Raji (cell line): ENCODE data around the gene CD300LD.

Experiments
- POLR2A ChIP-seq: IDR thresholded peaks from 2 replicates; pipeline ENCODE4 v1.6.1; 2011; ENCODE audit warnings: low read depth, low read length, control low read depth; ENCODE audit not compliant: insufficient read depth

CD300LD gene

DNA sequence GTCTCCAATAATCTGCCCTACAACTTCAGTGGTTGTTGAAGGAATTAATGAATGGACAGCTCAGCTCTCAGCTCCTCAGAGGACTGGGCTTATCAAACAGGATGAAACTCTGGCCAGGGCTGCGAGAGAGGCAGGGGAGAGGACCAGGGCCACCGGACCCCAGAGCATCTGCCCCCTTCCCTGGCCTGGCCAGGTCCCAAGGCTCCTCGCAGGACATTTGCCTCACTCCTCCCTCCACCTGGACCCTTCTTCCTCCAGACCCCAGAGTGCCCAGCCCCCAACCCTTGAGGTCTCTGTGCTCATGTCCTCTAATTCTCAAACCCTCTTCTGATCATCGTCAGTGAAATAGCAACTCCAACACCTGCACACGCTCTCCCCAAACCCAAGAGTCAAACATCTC is 49.9 kb downstream of the CD300LD start:
- TF ChIP-seq POLR2A: no peak

DNA sequence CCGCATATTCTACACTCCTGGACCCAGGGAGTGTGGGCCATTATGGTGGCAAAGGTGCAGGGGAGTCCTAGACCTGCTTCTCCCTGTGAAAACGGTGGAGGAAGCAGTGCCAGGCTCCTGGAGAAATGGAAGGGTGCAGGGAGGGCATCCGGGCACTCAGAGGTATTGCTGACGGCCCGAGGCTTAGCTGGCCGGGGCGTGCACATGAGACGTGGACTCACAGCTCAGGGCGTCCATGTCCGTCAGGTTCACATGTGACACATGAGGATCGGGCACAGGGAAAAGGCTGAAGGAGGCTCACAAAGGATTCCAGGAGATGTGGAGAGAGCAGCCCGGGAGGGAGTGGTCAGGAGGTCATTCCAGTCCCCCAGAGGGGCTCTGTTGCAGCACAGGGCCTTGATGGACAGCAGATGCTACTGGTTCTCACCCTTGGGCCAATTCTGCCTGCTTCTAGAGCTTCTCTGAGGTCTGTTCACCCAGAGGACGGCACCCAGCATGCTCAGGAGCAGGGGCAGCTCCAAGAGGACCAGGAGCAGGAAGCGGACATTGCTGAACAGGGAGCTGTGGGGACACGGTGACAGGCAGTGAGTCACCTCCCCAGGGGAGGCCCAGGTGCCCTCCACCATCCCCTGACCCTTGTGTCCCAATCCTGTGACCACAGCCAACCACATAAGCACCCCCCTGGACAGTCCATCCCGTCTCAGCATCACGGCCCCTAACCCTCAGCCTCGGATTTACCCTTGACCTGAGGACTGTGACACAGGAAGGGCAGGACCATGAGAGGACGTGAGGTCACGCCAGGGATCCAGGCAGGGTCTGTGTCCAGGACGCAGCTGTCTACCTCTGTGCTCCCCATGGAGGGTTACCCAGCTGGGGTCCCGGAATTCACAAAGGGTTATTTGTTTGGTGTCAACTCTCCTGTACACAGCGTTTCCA is 50.6 kb downstream of the CD300LD start:
- TF ChIP-seq POLR2A: no peak

DNA sequence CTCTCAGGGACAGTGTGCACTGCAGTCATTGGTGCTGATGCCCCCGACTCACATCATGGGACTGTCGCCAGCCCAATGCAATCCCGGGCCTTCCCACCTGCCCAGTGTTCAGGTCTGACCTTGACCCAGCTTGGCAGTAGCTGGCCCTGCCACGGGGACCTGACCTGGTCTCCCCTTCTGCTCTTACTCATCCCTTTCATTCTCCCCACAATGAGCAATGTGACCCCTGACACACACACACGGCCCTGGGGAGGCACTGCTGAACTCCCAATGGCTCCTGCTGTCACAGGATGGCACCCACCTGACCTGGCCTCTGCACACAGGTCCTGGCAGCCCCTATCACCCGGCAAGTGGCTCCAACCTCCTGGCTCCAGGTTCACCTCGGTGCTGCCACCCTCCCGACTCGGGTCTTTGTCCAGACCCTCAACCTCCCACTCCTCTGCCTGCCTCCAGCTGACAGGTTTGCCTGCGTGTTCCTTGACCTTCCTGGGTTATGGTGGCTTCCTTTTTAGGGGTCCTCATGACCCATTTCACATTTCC is 52.7 kb downstream of the CD300LD start:
- no peak for TF ChIP-seq POLR2A

DNA sequence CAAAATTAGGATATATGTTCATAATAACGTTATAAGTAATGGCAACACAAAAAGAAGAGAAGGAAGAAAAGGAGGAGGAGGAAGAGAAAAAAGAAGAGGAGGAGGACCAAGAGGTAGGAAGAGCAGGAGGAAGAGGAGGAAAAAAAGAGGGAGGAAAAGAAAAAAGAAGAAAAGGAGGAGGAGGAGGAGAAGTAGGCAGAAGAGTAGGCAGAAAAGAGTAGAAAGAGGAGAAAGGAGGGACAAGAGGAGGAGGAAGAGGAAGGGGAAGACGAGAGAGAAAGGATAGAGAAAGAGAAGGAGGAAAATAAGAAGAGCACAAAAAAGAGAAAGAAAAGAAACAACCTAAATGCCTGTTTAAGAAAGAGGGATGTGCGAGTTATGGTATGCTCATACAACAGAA is 55.2 kb downstream of the CD300LD start:
- no peak for TF ChIP-seq POLR2A

DNA sequence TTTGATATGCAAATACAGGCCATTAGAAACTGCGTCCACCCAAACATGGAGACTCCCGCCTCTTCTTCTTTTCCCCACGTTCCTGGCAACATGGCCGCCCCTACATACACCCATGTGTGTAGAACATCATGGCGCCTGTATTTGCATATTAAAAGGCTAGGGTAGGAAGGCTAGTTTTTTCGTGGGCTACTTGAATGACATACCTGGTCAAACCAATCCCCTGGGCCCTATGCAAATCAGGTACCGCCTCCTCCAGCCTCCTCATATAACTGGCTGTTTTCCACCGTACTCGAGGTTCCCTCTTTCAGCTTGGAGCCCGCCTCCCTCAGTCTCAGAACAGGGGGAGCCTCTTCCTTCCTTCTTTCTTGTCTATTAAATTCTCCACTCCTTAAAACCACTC is 60.0 kb downstream of the CD300LD start:
- no peak for TF ChIP-seq POLR2A

DNA sequence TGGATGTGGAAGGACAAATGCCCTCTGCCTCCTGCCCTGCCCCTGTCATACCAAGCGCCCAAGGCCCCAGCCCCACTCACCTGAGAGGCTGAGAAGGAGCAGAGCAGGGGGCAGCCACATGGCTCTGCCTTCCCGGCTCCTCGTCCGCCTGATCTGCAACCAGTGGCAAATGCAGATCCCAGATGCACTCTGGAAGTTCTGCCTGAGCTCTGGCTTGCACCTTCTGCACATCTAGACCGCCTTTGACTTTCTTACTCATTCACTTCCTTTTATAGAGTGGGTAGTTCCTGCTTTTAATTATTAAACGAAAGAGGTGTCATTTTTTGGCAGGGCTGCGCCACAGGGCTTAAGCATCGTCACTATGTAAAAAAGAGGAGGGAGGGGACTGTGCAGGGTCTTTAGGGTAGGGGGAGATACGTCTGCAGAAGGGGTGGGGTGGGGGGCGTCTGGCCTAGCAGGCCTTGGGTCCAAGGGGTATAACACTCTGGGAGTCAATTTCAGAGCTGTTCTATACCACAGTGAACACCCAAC is 60.8 kb downstream of the CD300LD start, which contains the start of gene CD300LB:
TSS of gene CD300LB (minus strand) at position 245 of the 531 bp plus-strand sequence. CDS start at position 120, 125 bp downstream.
- TF ChIP-seq POLR2A: no peak

DNA sequence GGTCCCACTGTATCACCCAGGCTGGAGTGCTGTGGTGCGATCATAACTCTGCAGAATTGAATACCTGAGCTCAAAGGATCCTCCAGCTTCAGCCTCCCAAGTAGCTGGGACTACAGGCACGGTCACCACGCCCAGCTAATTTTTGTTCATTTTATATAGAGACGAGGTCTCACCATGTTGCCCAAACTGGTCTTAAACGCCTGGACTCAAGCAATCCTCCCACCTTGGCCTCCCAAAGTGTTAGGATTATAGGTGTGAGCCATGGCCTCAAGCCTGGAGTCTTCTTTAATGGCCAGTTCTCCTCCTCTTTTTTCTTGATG is 61.3 kb downstream of the CD300LD start:
- TF ChIP-seq POLR2A: no peak
